Astrocyte of the spinal cord (primary cell): Measurements from ENCODE around the gene MOV10.
A peak's percentile ranks its signal among the peaks of the same experiment; 100 is the strongest.

Source experiments
- DNase-seq: peaks from one replicate; pipeline ENCODE4 v3.0.0; 2011; ENCODE audit warnings: low read depth, low spot score
- H3K4me3 ChIP-seq: 2 replicates; pipeline ENCODE4 v1.5.1; 2011; ENCODE audit warnings: low read depth, mild to moderate bottlenecking, low read length, moderate library complexity
- CTCF ChIP-seq: IDR thresholded peaks from 2 replicates; pipeline ENCODE4 v1.5.1; 2012; ENCODE audit warnings: low read depth, mild to moderate bottlenecking, low read length, inconsistent platforms
- in situ Hi-C: cut with HindIII; loops from 2 replicates; pipeline ENCODE4 v1.10.0; 2017; ENCODE audit warnings: low sequenced_read_pairs

Gene MOV10

DNA sequence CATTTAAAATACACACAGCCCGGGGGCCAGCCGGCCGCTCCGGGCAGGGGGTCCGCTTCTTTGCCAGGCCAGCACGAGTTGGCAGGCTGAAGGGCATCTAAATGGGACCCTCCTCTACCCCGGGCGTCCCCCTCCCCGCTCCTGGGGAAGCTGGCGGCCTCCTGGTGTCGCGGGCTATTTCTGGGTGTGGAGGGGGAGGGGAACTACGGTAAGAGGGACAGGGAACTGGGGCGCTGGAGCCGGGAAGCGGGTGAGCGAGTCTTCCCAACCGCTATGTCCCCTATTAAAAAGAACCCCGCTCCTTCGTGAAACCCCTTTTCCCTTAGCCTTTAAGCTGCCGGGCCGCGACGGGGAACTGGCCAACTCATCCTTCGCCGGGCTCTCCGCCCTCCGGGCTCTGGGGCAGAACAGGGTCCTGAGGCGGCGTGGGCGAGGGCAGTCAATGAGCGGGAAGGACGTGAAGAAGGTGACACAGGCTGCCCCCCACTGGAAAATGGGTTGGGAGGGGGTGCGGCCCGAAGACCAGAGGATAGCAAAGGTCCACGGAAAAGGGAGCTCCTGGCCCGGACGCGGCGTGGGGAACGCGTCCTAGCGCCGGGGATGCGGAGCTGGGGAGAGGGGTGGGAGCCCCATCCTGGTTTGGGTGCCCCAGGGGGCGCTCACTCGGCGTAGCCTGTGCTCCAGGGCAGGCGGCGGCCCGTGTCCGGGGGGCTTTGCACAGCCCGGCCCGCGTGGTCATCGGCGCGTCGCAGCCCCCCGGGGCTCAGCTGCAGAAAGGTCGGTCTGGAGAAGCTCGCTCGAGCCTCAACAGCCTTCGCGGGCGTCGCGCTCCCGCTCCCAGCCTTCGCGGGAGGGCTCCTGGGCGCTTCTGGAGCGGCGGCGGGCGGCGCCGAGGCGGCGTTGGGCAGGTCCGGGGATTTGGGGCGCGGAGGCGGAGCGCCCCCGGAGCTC lies 40.1 kb downstream of the MOV10 start:
- no peak for TF ChIP-seq CTCF
- in situ Hi-C loops: loop anchor here (5.0 kb wide), 1 partner anchor 83 kb away; no protein-coding TSS in a partner anchor
- H3K4me3 ChIP-seq: peak overlapping the region; percentile 63
- no peak for DNase-seq

- in situ Hi-C loops: loop anchor here (5.0 kb wide), 1 partner anchor 82 kb away; no protein-coding TSS in a partner anchor
- no peak for TF ChIP-seq CTCF
- DNase-seq: peak; percentile 92
- peak within 1 kb of the TSS; percentile 63 for H3K4me3 ChIP-seq
Observed at GRCh38 chr1:112715264-112716053, 41.0 kb downstream of the MOV10 start, which contains the start of gene PPM1J. Gene PPM1J, minus strand, starts transcription at chr1:112715332. Its CDS starts 31 bp downstream, at chr1:112715301.

DNA sequence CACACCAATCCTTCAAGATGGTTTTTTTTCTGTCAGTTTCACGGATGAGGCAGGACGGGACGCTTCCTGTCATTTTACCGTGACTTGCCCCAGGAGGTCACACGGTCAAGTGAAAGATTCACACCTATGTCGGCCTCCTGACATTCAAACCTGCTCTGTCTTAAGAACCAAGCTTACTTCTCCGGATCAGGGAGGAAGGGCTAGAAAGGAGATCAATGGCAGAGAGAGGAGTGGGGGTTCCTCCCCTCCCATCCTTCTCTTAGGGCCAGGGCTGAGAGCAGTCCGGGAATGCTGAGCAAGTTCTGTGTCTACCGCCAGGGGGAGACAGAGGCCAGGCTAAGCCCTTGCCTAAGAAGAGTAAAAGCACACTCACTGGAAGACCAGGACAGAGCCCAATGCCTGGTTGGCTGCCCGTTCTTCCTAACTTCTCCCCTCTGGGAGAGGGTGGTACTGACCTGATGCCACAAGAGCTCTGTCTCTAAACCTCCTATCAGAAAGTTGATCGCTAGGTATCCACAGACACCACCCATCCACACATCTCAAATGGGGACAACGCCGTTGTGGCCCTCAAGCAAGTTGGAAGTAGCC lies 41.8 kb downstream of the MOV10 start:
- in situ Hi-C loops: loop anchor here (5.0 kb wide), 1 partner anchor 81 kb away; no protein-coding TSS in a partner anchor
- peak; percentile 90 for DNase-seq
- peak; percentile 95 for TF ChIP-seq CTCF
- H3K4me3 ChIP-seq: peak overlapping the region; percentile 63

GRCh38 chr1:112717263-112717873 lies 42.9 kb downstream of the MOV10 start:
- no peak overlapping the region for H3K4me3 ChIP-seq
- DNase-seq: no peak
- no peak for TF ChIP-seq CTCF
- in situ Hi-C loops: loop anchor here (5.0 kb wide), 1 partner anchor 80 kb away; no protein-coding TSS in a partner anchor

DNA sequence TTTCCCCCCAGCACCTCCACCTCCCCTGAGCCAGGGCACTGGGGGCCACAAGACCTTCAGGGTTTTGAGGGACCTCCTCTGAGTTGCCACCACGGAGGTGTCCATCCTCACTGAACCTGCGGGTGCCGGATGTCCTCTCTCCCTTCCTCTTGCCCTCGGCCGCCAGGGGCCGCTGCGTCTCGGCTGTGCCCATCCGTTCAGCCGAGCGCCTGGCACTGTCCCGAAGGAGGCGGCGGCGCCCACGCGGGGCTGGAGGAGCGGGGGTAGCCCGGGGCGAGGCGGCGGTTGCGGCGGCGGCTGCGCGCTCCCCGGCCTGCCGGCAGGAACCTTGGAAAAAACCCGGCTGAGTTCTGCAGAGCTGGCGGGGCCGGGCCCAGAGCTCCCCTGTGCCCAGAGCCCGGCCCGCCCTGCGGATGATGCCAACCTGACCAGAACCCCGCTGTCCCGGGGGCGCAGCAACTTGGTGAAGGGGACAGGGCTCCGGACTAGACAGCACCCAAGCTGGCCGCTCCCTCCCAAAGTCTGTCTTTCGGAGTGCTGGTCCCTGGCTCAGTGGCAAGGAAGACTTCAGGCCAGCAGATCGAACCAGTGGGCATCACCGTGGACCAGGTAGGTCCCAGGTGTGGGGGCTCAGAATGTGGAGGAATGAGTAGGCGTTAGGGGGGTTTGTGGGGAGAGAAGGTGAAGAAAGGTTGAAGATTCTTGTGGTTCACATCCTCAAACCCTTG lies 44.4 kb downstream of the MOV10 start:
- H3K4me3 ChIP-seq: no peak overlapping the region
- peak; percentile 34 for DNase-seq
- in situ Hi-C loops: loop anchor here (5.0 kb wide), 1 partner anchor 78 kb away; no protein-coding TSS in a partner anchor
- peak; percentile 93 for TF ChIP-seq CTCF
